Embryonic facial prominence (tissue), 1 donor: Measurements from ENCODE around the gene RIBC1.
"Not testable (repeated sequence)": the region's sequence is repeated elsewhere in the genome, so short reads cannot be mapped to it uniquely, and the experiment has no call there.

Experiments used
- DNase-seq: peaks from one replicate; pipeline ENCODE4 v3.0.0-alpha.2; 2016; ENCODE audit errors: extremely low spot score

The RIBC1 gene

DNA sequence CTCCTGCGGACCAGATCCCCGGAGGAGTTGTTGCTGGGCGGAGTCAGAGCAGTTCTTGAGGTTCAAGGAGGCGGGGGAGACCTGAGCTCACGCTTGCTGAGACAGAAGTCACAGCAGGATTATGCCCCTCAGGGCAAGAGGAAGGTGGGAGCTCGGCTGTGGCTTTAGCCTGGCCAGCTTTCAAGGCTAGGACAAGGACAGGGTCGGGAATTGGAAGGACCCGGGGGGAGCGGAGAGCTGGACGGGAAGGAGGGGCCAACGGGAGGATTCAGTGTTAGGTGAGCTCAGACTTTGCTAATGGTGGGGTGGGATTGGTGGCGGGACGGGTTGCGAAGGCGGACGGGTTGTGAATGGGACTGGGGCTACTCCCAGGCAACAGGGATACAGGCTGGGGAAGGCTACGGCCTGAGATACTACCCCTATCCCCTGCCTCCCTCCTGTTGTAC is at the start of gene RIBC1:
RIBC1 (plus strand) TSS at position 13 of the 446 bp plus-strand sequence. CDS start 3,404 bp downstream, outside the sequence.
- DNase-seq: no peak

DNA sequence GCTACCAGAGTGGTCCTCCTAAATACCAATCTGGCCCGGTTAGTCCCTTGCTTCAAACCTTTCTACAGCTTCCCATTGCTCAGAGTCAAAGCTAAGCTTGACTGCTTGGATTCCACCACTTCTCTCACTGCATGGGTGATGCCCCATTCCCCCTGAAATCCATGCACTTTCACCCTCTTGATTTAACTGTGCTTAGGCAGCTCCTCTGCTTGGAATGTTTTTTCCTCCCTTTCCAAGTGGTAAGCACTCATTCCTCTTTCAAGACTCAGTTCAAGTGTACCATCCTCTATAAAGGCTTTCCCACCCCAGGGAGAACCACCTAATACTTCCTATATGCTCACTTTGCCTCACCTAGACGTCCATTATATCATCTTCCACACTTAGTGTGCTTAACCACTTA is 49.4 kb upstream of the RIBC1 start:
- DNase-seq: no peak

DNA sequence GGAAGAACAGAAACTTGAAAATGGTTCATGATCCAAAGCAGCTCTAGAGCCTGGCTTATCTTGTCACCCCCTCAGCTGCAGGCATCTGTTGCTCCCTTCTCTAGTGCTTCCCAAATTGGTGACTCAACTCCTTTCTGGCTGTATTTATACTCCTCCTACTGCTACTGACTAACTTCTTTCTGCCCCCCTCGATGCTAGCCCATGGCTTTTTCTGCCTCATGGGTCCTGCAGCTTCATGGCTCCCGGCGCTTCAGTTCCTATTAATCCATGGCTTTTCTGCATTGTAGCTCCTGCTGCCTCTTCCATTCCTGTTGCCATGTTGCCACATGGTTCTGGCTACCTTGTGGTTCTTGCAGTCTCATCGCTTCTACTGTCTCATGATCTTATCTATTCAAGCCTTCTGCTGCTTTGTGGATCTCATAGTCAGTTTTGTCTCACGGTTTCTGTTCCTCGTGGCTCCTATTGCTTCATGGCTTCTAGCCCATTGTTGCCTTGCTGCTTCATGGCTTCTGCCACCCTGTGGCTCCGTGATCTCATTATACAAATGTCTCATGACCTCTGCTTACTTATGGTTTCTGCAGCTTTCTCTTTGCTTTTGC is 48.4 kb upstream of the RIBC1 start:
- DNase-seq: no peak

DNA sequence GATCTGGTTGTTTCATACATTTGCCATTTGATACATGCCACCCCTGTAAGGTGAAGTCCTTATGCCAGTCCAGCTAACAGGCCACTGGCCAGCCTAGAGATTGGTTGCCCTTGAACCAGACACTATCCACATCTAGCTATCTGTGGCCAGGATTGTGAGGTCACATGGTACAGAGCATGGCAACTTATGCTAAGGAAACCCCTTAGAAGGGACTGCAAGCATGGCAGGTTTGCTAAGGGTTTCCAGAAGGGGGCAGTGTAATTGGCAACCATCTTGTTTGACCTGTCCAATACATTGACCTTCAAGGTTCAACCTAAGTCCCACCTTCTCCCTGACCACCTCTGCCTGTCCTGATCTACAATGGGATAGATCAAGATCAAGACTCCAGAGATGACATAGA is 47.8 kb upstream of the RIBC1 start:
- DNase-seq: no peak

DNA sequence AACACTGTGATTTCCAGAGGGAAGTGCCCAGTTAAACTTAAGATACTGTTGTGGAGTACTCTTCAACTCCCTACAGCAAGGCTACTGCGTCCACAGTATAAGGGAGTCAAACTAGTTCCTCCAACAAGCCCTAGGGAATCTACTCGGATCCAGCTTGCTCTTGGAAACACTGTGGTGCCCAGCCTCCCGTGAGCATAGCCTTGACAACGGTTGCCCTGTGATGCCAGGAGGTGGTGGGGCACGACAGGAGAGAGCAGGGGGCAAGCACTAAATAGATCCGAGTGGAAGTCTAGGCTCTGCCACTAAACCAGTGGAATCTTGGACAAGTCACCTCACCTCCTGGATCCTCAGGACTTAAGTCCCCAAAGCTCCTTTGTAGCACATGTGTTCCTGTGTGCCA is 45.8 kb upstream of the RIBC1 start:
- DNase-seq: no peak

DNA sequence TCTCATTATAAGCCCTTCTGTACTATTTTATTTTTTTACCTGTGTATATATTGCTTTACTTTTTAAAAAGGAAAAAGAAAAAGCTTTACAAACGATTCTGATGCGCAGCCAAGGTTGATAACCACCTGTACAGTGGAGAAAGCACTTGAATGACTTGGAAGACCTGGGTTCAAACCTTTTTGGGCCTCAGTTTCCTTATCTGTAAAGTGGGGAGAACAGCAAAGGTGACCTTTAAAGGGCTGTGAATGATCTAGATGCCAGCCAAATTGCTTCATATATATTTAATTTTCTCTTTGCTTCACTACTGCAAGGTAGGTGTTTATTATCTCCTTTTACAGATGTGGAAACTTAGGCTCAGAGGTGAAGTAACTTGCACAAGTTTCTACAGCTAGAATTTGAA is 45.2 kb upstream of the RIBC1 start:
- DNase-seq: no peak

DNA sequence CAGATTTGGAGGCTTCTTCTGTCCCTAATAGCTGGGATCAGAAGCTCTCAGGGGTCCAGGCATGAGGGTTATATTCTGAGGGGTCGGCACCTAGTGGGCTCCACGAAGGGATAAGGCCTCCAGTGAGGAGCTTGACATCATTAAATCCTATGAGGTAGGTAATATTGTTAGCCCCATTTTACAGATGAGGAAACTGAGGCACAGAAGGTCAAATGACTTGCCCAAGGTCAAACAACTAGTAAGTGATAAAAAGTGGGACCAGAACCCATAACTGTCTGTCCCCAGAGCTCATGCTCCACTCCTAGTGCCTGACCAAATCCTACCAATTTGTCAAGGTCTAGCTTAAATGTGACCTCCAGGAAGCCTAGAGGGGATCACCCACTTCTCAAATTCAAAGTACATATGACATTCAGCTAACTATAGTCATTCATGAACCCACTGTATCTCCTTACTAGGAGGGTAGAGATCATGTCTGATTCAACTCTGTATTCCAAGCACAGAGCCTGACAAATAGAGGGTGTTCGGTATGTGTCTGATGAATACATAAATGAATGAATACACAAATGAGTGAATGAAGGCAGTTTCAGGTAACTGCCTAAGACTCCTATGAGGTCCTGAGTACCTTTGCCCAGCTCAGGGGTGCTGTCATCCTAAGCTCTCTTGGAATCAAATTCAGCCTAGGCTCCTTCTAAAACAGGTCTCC is 43.5 kb upstream of the RIBC1 start:
- no peak for DNase-seq

DNA sequence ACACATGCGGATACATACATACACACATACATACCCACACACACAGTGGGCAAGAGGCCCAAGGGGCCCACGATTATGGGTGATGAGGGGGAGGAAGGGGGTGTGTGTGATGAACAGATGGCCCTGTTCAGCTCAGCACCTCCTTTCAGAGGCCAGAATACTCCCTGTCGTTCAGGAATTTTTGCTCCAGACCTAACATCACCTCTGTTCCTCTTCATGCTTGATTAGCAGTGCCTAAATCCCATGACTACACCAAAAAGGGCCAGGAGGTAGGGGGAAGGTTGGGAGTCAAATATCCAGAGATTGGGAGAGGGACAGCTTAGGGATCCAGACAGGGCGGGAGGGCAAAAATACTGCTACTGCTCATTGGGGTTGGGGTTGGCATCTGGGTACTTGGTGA is 42.9 kb upstream of the RIBC1 start:
- DNase-seq: no peak

DNA sequence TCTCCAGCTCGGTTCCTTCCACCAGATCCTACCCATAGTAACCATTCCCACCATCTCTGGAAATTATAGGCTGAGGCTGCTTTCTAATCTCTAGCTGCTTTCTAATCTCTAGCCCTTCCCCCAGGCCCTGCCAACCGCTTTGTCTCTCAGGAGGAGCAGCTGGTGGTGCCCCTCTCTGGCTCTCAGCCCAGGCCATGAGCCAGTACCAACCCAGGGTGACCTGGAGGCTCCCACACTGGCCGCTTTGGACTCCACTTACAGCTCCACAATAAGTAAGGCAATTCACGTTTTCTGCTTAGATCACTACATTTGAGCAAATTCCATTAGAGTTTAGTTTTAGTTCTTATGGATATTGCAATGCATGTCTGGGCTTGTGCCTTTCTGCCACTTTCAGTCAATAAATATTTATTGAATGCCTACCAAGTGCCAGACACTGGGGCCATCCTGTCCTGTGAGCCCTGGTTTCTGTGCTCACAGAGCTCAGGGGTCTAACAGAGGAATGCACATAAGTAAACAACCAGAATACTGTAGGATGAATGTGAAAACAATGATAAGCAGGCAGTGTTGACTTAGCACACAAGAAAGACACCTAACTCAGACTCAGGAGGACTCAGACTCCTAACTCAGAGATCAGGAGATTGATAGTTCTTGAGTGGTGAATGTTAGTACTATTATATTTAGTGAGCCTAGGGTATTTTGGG is 39.1 kb upstream of the RIBC1 start:
- DNase-seq: no peak

DNA sequence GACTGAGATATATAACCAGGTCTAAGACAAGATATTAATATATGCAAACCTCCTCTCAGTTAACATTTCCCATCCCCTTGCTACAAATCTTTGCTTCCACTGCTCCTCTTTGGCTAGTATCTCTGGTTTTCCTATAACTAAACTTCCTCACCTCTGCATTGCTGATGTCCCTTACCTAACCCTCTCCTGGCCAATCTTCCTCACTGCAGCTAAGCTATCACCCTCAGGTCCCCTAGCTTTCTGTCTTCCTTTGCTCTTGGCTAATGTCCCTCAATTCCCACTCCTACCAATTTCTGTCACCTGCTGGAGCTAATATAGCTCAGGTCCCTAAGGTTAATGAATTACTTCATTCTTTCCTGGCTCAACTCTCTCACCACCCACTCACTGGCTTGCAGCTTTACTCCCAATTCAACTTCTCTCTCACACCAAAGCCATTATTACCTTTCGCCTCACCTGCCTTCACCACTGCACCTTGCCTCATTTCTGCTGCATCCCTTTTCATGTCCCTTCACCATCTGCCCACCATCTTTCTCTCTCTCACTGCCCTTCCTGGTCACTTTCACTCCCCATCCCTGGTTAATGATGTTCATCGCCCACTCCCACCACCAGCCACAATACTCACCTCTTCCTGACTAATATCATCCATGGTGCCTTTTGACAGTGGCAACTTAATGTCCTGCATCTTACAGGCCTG is 26.9 kb upstream of the RIBC1 start:
- DNase-seq: no peak

DNA sequence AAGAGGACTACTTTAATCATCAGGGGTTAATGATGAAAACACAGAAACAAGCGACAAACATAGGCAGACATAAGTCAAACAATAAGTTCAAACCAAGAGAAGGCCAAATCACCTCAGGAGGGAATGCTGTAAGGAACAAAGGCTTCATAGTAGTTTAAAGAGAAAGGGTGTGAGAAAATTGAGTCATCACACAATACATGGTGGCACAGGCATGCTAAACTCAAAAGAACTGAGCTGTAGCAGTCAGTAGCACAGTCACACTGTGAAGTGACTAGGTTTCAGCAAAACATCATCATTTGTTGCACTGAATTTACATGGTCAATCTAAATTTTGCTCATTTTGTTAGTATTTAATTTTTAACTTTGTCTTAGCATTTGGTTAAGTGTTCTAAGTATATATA is 24.5 kb upstream of the RIBC1 start:
- no peak for DNase-seq

DNA sequence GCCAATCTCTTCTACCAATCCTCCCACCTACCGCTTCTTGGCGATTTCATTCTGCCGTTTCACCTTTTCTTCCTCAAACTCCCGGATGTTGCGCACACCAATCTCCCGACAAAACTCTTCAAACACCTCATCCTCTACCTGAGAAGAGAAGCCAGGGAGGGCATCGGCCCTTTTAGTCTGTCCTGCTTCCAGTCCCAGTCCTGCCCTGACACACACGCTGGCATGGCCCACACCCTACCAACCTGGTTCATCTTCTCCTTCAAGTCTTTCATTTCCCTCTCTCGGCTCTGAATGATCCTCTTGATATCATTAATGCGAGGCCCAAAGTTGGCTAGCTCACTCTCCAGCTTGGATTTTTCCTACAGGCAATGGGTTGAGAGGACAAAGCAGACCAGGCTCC is 19.1 kb upstream of the RIBC1 start:
- DNase-seq: no peak

DNA sequence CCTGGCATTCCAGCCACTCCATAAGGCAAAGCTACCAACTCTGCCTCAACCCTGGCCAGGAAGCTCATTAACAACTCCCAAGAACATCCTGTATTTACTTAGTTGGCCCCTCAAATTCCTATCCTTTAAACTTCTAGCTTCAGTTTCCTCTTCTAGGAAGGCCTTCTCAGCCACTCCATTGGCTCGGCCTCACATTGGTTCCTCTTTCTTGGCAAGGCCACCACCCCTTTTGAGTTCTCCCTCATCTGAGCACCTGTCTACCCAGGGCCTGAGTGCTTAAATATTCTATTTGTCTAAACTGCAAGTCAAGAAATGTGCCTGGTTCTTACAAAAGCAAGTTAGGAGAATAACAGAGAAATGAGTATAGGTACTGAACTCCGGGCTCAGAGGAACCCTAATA is 10.2 kb upstream of the RIBC1 start:
- no peak for DNase-seq

DNA sequence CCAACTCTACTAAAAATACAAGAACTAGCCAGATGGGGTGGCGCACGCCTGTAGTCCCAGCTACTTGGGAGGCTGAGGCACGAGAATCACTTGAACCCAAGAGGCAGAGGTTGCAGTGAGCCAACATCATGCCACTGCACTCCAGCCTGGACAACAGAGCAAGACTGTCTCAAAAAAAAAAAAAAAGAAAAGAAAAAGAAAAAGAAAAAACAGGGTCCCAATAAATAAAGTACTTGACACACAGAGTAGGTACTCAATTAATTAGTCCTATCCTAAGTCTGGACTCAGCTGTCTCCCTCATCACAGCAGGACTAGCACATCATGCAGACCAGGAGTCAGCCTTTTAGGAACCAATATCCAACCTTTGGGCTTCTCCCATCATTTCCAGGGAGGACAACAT is 2.3 kb upstream of the RIBC1 start:
- not testable (repeated sequence) for DNase-seq

DNA sequence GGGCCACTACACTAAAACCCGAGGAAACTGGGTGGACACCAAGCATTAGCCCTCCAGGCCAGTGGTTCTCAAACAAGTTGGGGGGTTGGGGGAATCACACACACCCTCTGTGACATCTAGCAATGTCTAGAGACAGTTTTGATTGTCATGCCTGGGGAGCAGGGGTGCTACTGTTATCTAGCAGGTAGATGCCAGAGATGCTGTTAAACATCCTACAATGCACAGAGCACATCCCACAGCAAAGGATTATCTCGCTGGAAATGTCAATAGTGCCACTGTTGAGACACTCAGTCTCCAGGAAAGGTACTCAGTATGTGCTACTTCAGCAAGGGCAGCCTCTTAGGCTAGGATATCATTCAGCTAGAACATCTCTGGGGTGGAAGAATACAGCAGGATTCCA is 1.5 kb upstream of the RIBC1 start:
- no peak for DNase-seq

DNA sequence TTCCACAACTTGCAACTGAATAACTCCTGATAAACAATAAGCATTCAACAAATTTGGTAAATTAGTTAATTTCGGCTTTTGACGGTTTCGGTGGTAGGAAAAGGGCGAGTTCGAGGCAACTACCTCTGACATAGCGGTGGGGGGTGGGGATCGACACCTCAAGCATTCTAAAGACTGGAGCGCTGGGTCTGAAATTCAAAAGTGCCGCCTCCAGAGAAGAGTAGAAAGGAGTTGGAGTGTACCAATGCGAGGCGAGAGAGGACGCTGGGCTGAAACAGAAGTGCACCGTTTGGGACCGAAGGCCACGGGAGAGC is 944 bp upstream of the RIBC1 start:
- peak; percentile 7 for DNase-seq

DNA sequence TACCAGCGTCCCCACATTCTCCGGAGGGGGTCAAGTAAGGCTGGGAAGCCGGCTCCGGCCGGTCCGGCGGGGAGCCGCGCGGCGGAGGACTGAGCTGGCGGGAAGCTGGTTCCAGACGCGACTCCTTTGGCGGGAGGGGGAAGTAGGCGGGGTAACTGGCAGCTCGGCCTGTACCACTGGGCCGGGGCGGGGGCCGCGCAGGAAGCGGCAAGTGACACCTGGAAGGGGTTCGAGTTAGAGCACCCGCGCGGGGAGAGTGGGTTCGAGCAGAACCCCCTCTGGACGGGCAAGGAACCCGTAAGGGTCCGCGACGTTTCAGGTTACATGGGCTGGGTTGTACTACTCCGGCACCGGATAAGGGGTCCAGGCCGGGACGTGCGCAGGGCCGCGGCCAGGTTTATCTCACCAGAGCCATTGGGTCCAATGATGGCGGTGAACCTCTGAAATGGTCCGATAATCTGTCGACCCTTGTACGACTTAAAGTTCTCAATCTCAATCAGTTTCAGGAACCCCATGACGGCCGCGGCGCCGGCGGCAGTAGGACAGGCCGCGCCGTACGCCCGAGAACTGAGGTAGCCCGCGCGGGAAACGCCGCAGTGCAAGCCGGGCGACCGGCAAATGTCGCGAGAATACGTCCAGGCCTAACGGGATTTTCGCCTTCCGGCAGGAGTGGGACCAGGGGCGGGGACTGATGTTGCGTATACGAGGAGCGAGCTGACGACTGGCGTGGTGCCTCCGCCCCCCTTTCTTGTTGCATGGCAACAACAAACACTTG is 400 bp upstream of the RIBC1 start, which contains the start of gene SMC1A:
SMC1A (minus strand) TSS at position 569 of the 775 bp plus-strand sequence; CDS start at position 515, 54 bp downstream.
- DNase-seq: peak; percentile 89

DNA sequence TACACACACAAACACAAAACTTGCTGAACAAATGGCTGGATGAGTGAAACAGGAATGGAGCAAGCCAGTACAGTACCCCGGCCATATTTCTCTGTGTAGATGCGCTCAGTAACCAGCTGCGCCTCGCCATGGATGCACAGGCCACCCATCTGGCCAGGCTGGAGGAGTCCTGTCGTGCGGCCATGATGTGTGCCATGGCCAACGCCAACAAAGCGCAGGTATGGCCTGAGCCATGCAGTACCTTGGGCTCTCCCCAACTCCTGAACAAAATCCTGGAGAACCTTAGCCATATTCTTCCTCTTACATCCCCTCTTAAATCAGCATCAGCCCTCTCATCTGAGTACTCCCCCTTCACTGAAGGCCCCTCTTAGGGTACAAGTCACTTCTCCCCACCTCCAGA is 7.1 kb downstream of the RIBC1 start:
- DNase-seq: no peak

DNA sequence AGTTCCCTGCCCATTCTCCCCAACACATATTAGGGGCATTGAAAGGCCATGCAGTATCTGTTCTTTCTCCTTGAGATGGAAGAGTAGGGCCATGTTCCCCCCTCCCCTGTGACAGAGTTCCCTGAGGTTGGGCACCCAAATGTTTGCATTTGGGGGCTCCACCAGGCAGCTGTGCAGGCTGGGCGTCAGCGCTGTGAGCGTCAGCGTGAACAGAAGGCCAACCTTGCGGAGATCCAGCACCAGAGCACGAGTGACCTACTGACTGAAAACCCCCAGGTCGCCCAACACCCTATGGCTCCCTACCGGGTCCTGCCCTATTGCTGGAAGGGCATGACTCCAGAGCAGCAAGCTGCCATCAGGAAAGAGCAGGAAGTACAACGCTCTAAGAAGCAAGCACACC is 7.6 kb downstream of the RIBC1 start:
- no peak for DNase-seq

DNA sequence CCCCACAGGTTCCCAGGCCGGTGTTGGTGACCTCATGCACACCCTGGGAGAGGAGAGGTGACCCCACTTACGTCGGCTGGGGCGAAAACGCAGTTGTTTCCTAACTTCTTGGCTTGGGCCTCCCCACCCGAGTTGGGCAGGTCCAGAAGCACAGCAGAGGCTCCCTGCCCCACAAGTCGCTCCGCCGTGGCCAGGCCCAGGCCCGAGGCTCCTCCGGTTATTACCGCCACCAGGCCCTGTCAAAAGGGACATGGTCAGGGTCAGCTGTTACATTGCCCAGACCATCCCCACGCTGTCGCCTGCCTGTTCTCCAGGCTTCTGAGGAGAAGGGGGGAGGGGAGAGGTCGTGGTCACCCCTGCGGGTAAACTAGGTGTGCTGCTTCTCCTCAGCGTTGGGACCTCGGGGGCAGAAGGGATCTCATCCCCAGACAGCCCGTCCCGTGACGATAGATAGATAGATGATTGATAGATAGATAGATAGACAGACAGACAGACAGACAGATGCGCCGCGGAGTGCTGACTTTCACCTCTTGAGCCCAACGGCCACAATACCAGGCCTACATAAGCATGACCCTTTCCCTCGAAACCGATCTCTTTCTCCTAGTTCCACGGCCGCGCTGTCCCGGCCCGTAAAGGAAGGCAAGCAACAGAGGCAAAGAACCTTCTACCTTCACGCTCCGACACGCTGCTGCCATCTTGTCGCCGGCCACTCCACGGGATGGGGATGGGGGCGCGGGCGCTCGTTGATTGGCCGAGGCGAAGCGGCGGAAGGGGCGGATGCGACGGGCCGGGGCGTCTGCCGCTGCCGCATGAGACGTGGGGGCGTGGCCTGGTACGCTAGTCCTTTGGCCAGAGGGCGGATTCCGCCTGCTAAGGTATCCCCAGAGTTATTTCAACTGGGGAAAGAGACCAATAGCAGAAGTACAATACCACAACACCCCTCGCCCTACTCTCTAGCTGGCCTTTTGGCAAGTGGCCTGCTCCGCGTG is 11.3 kb downstream of the RIBC1 start, which contains the start of gene HSD17B10:
HSD17B10 (minus strand) TSS at position 720 of the 989 bp plus-strand sequence; CDS start at position 695, 25 bp downstream.
- DNase-seq: peak; percentile 49
